Neural progenitor cell (in vitro differentiated cells): ENCODE measurements around the gene TRNT1. TPM values are rescaled to one million over a fixed set of nuclear protein-coding genes. Genes with fewer than 3 reads are reported as not detected.

Experiments
- DNase-seq: peaks from one replicate; pipeline ENCODE4 v3.0.0-alpha.2; 2016; ENCODE audit warnings: low spot score
- H2AFZ ChIP-seq: fragments of 200-600 bp; sonication (generic); replicated peaks from 2 replicates; pipeline ENCODE4 v1.6.1; 2016; ENCODE audit warnings: antibody characterized with exemption
- H3F3A ChIP-seq: fragments of 200-600 bp; sonication (generic); 2 replicates; pipeline ENCODE4 v1.6.1; 2016; ENCODE audit warnings: antibody characterized with exemption, low read depth
- H3K27ac ChIP-seq: fragments of 200-600 bp; sonication (generic); 2 replicates; pipeline ENCODE4 v1.5.1; 2016; ENCODE audit warnings: mild to moderate bottlenecking
- H3K27me3 ChIP-seq: fragments of 200-600 bp; sonication (generic); 2 replicates; pipeline ENCODE4 v1.6.1; 2016; ENCODE audit warnings: mild to moderate bottlenecking, moderate library complexity
- H3K36me3 ChIP-seq: fragments of 200-600 bp; sonication (generic); 2 replicates; pipeline ENCODE4 v1.5.1; 2016
- H3K4me1 ChIP-seq: fragments of 200-600 bp; sonication (generic); 2 replicates; pipeline ENCODE4 v1.6.1; 2016; ENCODE audit warnings: mixed run types
- H3K4me2 ChIP-seq: fragments of 200-600 bp; sonication (generic); 2 replicates; pipeline ENCODE4 v1.6.1; 2016
- H3K4me3 ChIP-seq: fragments of 200-600 bp; sonication (generic); 2 replicates; pipeline ENCODE4 v1.5.1; 2016
- H3K79me2 ChIP-seq: fragments of 200-600 bp; sonication (generic); 2 replicates; pipeline ENCODE4 v1.6.1; 2016; ENCODE audit warnings: low read depth
- H3K9ac ChIP-seq: fragments of 200-600 bp; sonication (generic); 2 replicates; pipeline ENCODE4 v1.6.1; 2016
- H3K9me3 ChIP-seq: fragments of 200-600 bp; sonication (generic); 2 replicates; pipeline ENCODE4 v1.5.1; 2016; ENCODE audit warnings: low read depth
- H4K20me1 ChIP-seq: fragments of 200-600 bp; sonication (generic); 2 replicates; pipeline ENCODE4 v1.6.1; 2016; ENCODE audit warnings: low read depth
- H3K27ac Mint-ChIP-seq: 3 replicates; pipeline ENCODE4 v1.8.0; 2021; ENCODE audit warnings: mixed read lengths
- H3K27me3 Mint-ChIP-seq: 2 replicates; pipeline ENCODE4 v1.8.0; 2022; ENCODE audit warnings: low read depth, mild to moderate bottlenecking, inconsistent platforms, moderate library complexity, mixed read lengths; ENCODE audit not compliant: insufficient read depth
- H3K36me3 Mint-ChIP-seq: 3 replicates; pipeline ENCODE4 v1.8.0; 2021; ENCODE audit warnings: mixed read lengths
- H3K4me1 Mint-ChIP-seq: 3 replicates; pipeline ENCODE4 v1.8.0; 2021; ENCODE audit warnings: mixed read lengths
- H3K4me3 Mint-ChIP-seq: 3 replicates; pipeline ENCODE4 v1.8.0; 2021; ENCODE audit warnings: mild to moderate bottlenecking, moderate library complexity, mixed read lengths
- H3K9me3 Mint-ChIP-seq: 3 replicates; pipeline ENCODE4 v1.8.0; 2020; ENCODE audit warnings: mixed read lengths
- CTCF ChIP-seq: fragments of 200-600 bp; sonication (generic); IDR thresholded peaks from 2 replicates; pipeline ENCODE4 v1.5.1; 2017; ENCODE audit warnings: antibody characterized with exemption, mild to moderate bottlenecking
- EZH2 ChIP-seq: fragments of 200-600 bp; sonication (generic); IDR thresholded peaks from 2 replicates; pipeline ENCODE4 v1.6.1; 2017; ENCODE audit warnings: antibody characterized with exemption, mild to moderate bottlenecking, moderate library complexity
- EZH2phosphoT487 ChIP-seq: fragments of 200-600 bp; sonication (generic); IDR thresholded peaks from 2 replicates; pipeline ENCODE4 v1.6.1; 2017; ENCODE audit warnings: antibody characterized with exemption
- total RNA-seq: library from RNA; depleted of rRNA; stranded (reverse); fragments of >200 nt; gene quantifications from 2 replicates; pipeline ENCODE4 v1.2.3, GENCODE V29; 2015; ENCODE audit warnings: low replicate concordance

The TRNT1 gene
- total RNA-seq, 1 donor from 2014 or later: 38.8 TPM

- Histone ChIP-seq H3K27ac (no peak overlapping the region), H3K79me2 (peaks cover 39% of the 10 kb centered on the region), H2AFZ (no peak overlapping the region), H4K20me1 (peaks cover 16% of the 10 kb centered on the region), H3K36me3 (no peaks in the 10 kb centered on the region), H3F3A (no peaks in the 10 kb centered on the region), H3K4me3 (no peak overlapping the region), H3K4me2 (no peak overlapping the region), H3K27me3 (no peaks in the 10 kb centered on the region), H3K9me3 (no peaks in the 10 kb centered on the region), H3K4me1 (no peaks in the 10 kb centered on the region), H3K9ac (no peak overlapping the region)
- Mint-ChIP-seq H3K27ac (no peak overlapping the region), H3K4me1 (peaks cover 1% of the 10 kb centered on the region), H3K36me3 (peaks cover 19% of the 10 kb centered on the region), H3K27me3 (no peaks in the 10 kb centered on the region), H3K4me3 (no peak overlapping the region), H3K9me3 (no peaks in the 10 kb centered on the region)
- TF ChIP-seq EZH2phosphoT487 (no peak), EZH2 (no peak), CTCF (no peak)
- no peak for DNase-seq
Observed at GRCh38 chr3:3137526-3137925, 10.8 kb downstream of the TRNT1 start.

- no peak overlapping the region for H3K27ac ChIP-seq
- peaks cover 14% of the 10 kb centered on the region for H3K36me3 ChIP-seq
- H3K27me3 ChIP-seq: no peaks in the 10 kb centered on the region
- DNase-seq: no peak
- H3F3A ChIP-seq: no peaks in the 10 kb centered on the region
- H3K4me2 ChIP-seq: no peak overlapping the region
- Mint-ChIP-seq H3K27ac (no peak overlapping the region), H3K9me3 (no peaks in the 10 kb centered on the region), H3K36me3 (peaks cover 35% of the 10 kb centered on the region), H3K27me3 (no peaks in the 10 kb centered on the region), H3K4me1 (peaks cover 7% of the 10 kb centered on the region), H3K4me3 (no peak overlapping the region)
- no peak overlapping the region for H3K4me3 ChIP-seq
- no peak overlapping the region for H2AFZ ChIP-seq
- TF ChIP-seq CTCF (no peak), EZH2phosphoT487 (no peak), EZH2 (no peak)
- H3K9me3 ChIP-seq: no peaks in the 10 kb centered on the region
- no peaks in the 10 kb centered on the region for H3K4me1 ChIP-seq
- no peak overlapping the region for H3K9ac ChIP-seq
- H4K20me1 ChIP-seq: no peaks in the 10 kb centered on the region
- no peaks in the 10 kb centered on the region for H3K79me2 ChIP-seq
Observed at GRCh38 chr3:3141939-3142338, 15.2 kb downstream of the TRNT1 start.

GRCh38 chr3:3145831-3146230 lies 19.1 kb downstream of the TRNT1 start:
- peaks cover 29% of the 10 kb centered on the region for H3K36me3 Mint-ChIP-seq
- no peaks in the 10 kb centered on the region for H3K27me3 Mint-ChIP-seq
- Histone ChIP-seq H3K36me3 (peaks cover 36% of the 10 kb centered on the region), H3K4me2 (no peak overlapping the region), H3K9me3 (no peaks in the 10 kb centered on the region), H3F3A (peaks cover 3% of the 10 kb centered on the region), H3K79me2 (no peaks in the 10 kb centered on the region), H3K9ac (no peak overlapping the region), H3K27me3 (no peaks in the 10 kb centered on the region), H3K4me1 (no peaks in the 10 kb centered on the region), H2AFZ (no peak overlapping the region), H3K27ac (no peak overlapping the region), H4K20me1 (no peaks in the 10 kb centered on the region), H3K4me3 (no peak overlapping the region)
- H3K9me3 Mint-ChIP-seq: no peaks in the 10 kb centered on the region
- H3K4me1 Mint-ChIP-seq: peaks cover 7% of the 10 kb centered on the region
- H3K4me3 Mint-ChIP-seq: no peak overlapping the region
- TF ChIP-seq CTCF (no peak), EZH2 (no peak), EZH2phosphoT487 (no peak)
- no peak for DNase-seq
- no peak overlapping the region for H3K27ac Mint-ChIP-seq

- no peaks in the 10 kb centered on the region for H3K4me1 ChIP-seq
- H3K9me3 Mint-ChIP-seq: no peaks in the 10 kb centered on the region
- H2AFZ ChIP-seq: no peak overlapping the region
Observed at GRCh38 chr3:3149560-3149959, 22.8 kb downstream of the TRNT1 start.

More at GRCh38 chr3:3149560-3149959, 22.8 kb downstream of the TRNT1 start:
- H3F3A ChIP-seq: peaks cover 3% of the 10 kb centered on the region
- no peak overlapping the region for H3K27ac ChIP-seq
- Mint-ChIP-seq H3K4me1 (no peaks in the 10 kb centered on the region), H3K27ac (no peak overlapping the region), H3K4me3 (no peak overlapping the region), H3K36me3 (peaks cover 24% of the 10 kb centered on the region), H3K27me3 (no peaks in the 10 kb centered on the region)
- H3K36me3 ChIP-seq: peaks cover 42% of the 10 kb centered on the region
- no peaks in the 10 kb centered on the region for H4K20me1 ChIP-seq
- H3K4me2 ChIP-seq: no peak overlapping the region
- no peak overlapping the region for H3K4me3 ChIP-seq
- TF ChIP-seq CTCF (no peak), EZH2phosphoT487 (no peak), EZH2 (no peak)
- H3K27me3 ChIP-seq: no peaks in the 10 kb centered on the region
- no peak overlapping the region for H3K9ac ChIP-seq
- H3K79me2 ChIP-seq: no peaks in the 10 kb centered on the region
- DNase-seq: no peak
- no peaks in the 10 kb centered on the region for H3K9me3 ChIP-seq
